Kidney (tissue), 14 donors: ENCODE measurements around the gene KRTAP5-2. TPM values are rescaled to one million over a fixed set of nuclear protein-coding genes. Genes with fewer than 3 reads are reported as not detected.

Source experiments
- DNase-seq, 5 donors: peaks; one replicate each; pipeline ENCODE4 v3.0.0-alpha.2; 2013 to 2020
- FAIRE-seq: peaks from 2 replicates; lab custom pipeline; 2012; peaks lifted over from hg19 to GRCh38; lab: Jason Lieb, UNC
- H3K27ac ChIP-seq, 2 donors: one replicate each; pipeline ENCODE4 v1.7.0; 2013; ENCODE audit warnings: low read depth in 2 of 2, low read length in 2 of 2, inconsistent platforms in 1 of 2
- H3K27me3 ChIP-seq: one replicate; pipeline ENCODE4 v1.7.1; 2013; ENCODE audit warnings: low read length, inconsistent platforms; ENCODE audit not compliant: control insufficient read depth, insufficient read depth
- H3K36me3 ChIP-seq, 3 donors: one replicate each; pipeline versions ENCODE4 v1.7.0 to v1.7.1; 2013; ENCODE audit warnings: low read length in 3 of 3, control low read depth in 1 of 3, inconsistent platforms in 1 of 3; ENCODE audit not compliant: insufficient read depth in 3 of 3, control insufficient read depth in 2 of 3
- H3K4me1 ChIP-seq, 3 donors: one replicate each; pipeline versions ENCODE4 v1.7.0 to v1.7.1; 2013; ENCODE audit warnings: low read length in 3 of 3, inconsistent platforms in 1 of 3, low read depth in 1 of 3; ENCODE audit not compliant: control insufficient read depth in 2 of 3, insufficient read depth in 2 of 3
- H3K4me3 ChIP-seq, 3 donors: one replicate each; pipeline versions ENCODE4 v1.7.0 to v1.8.1; 2013; ENCODE audit warnings: low read length in 3 of 3, control low read depth in 1 of 3, inconsistent platforms in 1 of 3
- H3K9ac ChIP-seq, 3 donors: one replicate each; pipeline versions ENCODE4 v1.7.0 to v1.7.1; 2013; ENCODE audit warnings: low read length in 3 of 3, control low read depth in 1 of 3, inconsistent platforms in 1 of 3
- H3K9me3 ChIP-seq, 3 donors: one replicate each; pipeline versions ENCODE4 v1.7.0 to v1.7.1; 2013; ENCODE audit warnings: low read length in 3 of 3, control low read depth in 1 of 3, inconsistent platforms in 1 of 3; ENCODE audit not compliant: control insufficient read depth in 2 of 3, insufficient read depth in 1 of 3
- intact Hi-C: fragments of 100-400 bp; cut with DNase I; formaldehyde crosslinking; loops from one replicate; pipeline ENCODE4 v1.11.1; 2022
- polyA plus RNA-seq: library from polyadenylated mRNA; stranded (reverse); fragments of 350-450 nt; fragmentation: Illumina TruSeq; extraction: RNeasy Lipid Tissue Mini Kit (QIAGEN cat#74804); gene quantifications from one replicate; pipeline ENCODE4 v1.2.3, GENCODE V29; 2014; ENCODE audit warnings: low read depth, low replicate concordance; ENCODE audit not compliant: insufficient read depth
- total RNA-seq: library from RNA; stranded (reverse); fragmentation: NEBNext Ultra II Directional; extraction: Animal tissue kit (Norgen Biotek cat#: 25700); gene quantifications from one replicate; pipeline ENCODE4 v1.2.1, GENCODE V29; 2021
- TF ChIP-seq, protein P1 (sequence below): IDR thresholded peaks from 3 replicates; pipeline ENCODE4 v1.5.1; 2012; ENCODE audit warnings: mild to moderate bottlenecking, moderate library complexity, borderline replicate concordance; ENCODE audit not compliant: insufficient read depth; ENCODE audit errors: extremely low read depth
- donor health status: control.
- donor health status: control.
- donor health status: control.
- donor health status: control.
- donor health status: control.
- donor health status: DM: yes; HTN: yes; CAD: no.
- donor health status: Normal renal cell carcinoma (clear cell type).

KRTAP5-2 gene
- total and polyA plus RNA-seq, 2 donors from 2014 or later, result not detected

GRCh38 chr11:1638344-1638743, 40.2 kb upstream of the KRTAP5-2 start:
- H3K27me3 ChIP-seq, result no peaks in the 10 kb centered on the region
- H3K9ac ChIP-seq, result no peak overlapping the region
- no peak overlapping the region for H3K27ac ChIP-seq
- no peak overlapping the region for H3K4me3 ChIP-seq
- no peak for FAIRE-seq
- H3K4me1 ChIP-seq, result no peaks in the 10 kb centered on the region
- H3K9me3 ChIP-seq, result no peaks in the 10 kb centered on the region
- intact Hi-C loops, result no loop called here
- no peaks in the 10 kb centered on the region for H3K36me3 ChIP-seq
- DNase-seq, result peak in 1 of 5 donors; percentile 64
- TF ChIP-seq, protein P1, sequence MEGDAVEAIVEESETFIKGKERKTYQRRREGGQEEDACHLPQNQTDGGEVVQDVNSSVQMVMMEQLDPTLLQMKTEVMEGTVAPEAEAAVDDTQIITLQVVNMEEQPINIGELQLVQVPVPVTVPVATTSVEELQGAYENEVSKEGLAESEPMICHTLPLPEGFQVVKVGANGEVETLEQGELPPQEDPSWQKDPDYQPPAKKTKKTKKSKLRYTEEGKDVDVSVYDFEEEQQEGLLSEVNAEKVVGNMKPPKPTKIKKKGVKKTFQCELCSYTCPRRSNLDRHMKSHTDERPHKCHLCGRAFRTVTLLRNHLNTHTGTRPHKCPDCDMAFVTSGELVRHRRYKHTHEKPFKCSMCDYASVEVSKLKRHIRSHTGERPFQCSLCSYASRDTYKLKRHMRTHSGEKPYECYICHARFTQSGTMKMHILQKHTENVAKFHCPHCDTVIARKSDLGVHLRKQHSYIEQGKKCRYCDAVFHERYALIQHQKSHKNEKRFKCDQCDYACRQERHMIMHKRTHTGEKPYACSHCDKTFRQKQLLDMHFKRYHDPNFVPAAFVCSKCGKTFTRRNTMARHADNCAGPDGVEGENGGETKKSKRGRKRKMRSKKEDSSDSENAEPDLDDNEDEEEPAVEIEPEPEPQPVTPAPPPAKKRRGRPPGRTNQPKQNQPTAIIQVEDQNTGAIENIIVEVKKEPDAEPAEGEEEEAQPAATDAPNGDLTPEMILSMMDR, result no peak

- DNase-seq (no peak), FAIRE-seq (peak; percentile 45)
- H3K27ac ChIP-seq, result no peak overlapping the region
- no peak overlapping the region for H3K9ac ChIP-seq
- no peaks in the 10 kb centered on the region for H3K36me3 ChIP-seq
- no peaks in the 10 kb centered on the region for H3K9me3 ChIP-seq
- no peaks in the 10 kb centered on the region for H3K27me3 ChIP-seq
- intact Hi-C loops, result no loop called here
- TF ChIP-seq, protein P1, result no peak
- H3K4me3 ChIP-seq, result no peak overlapping the region
- H3K4me1 ChIP-seq, result no peaks in the 10 kb centered on the region
These were observed 39.5 kb upstream of the KRTAP5-2 start for GRCh38 chr11:1637628-1638027.

DNA sequence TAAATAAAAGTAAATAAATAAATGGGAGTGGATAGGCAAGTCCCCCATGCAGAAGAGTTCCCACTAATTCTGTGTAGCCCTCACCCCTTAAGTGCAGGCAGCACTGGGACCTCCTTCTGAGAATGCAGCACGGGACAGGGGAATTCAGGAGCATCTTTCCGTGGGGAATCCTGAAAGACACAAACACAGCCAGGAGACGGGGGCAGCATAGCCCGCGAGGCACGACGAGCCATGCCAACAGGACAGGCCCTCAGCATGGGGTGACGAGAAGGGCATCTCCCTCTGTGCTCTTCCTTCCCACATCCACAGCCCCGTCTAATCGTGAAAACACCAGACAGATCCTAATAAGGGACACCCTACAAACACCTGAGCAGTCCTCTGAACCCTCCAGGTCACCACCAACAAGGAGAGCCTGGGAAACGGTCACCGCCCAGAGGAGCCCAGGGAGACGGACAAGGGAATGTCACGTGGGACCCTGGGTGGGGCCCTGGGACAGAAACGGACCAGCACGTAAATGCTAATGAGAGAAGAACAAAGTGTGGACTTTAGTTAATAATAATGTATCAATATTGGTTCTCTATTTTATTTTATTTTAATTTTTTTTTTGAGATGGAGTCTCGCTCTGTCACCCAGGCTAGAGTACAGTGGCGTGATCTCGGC, 38.3 kb upstream of the KRTAP5-2 start:
- Histone ChIP-seq H3K9me3 (no peaks in the 10 kb centered on the region), H3K4me1 (no peaks in the 10 kb centered on the region), H3K27me3 (no peaks in the 10 kb centered on the region), H3K36me3 (no peaks in the 10 kb centered on the region), H3K9ac (no peak overlapping the region), H3K4me3 (no peak overlapping the region), H3K27ac (no peak overlapping the region)
- no peak for FAIRE-seq
- TF ChIP-seq, protein P1, result no peak
- DNase-seq, result peak in 1 of 5 donors; percentile 43
- intact Hi-C loops, result no loop called here
